Forelimb muscle (tissue), 1 donor: ENCODE data around the gene IRS1. TPM values are rescaled to one million over a fixed set of nuclear protein-coding genes. Genes with fewer than 3 reads are reported as not detected.

Experiments used
- DNase-seq: peaks from one replicate; pipeline ENCODE4 v3.0.0-alpha.2; 2013; ENCODE audit warnings: low read depth
- polyA plus RNA-seq: library from polyadenylated mRNA; unstranded; fragments of 120-200 nt; gene quantifications from one replicate; pipeline ENCODE4 v1.2.1, GENCODE V29; 2013; ENCODE audit not compliant: insufficient read length

IRS1 gene
- polyA plus RNA-seq, 1 donor, result 11.9 TPM

- no peak for DNase-seq
Observed at GRCh38 chr2:226790431-226790830, 9.2 kb downstream of the IRS1 start.

- no peak for DNase-seq
Observed at GRCh38 chr2:226790011-226790410, 9.6 kb downstream of the IRS1 start.

GRCh38 chr2:226788881-226789490 is 10.6 kb downstream of the IRS1 start:
- DNase-seq, result no peak

- no peak for DNase-seq
Observed at GRCh38 chr2:226788064-226788463, 11.6 kb downstream of the IRS1 start.

GRCh38 chr2:226783885-226784284 is 15.7 kb downstream of the IRS1 start:
- no peak for DNase-seq

- DNase-seq, result no peak
Observed at GRCh38 chr2:226782092-226782713, 17.4 kb downstream of the IRS1 start.

- DNase-seq, result no peak
Observed at GRCh38 chr2:226780431-226780830, 19.2 kb downstream of the IRS1 start.

- DNase-seq, result no peak
Observed at GRCh38 chr2:226777611-226778010, 22.0 kb downstream of the IRS1 start.

GRCh38 chr2:226776104-226776503 is 23.5 kb downstream of the IRS1 start:
- no peak for DNase-seq

- DNase-seq, result no peak
Observed at GRCh38 chr2:226775032-226775509, 24.5 kb downstream of the IRS1 start.

GRCh38 chr2:226773291-226773690 is 26.3 kb downstream of the IRS1 start:
- DNase-seq, result no peak

GRCh38 chr2:226772389-226773179 is 27.0 kb downstream of the IRS1 start:
- no peak for DNase-seq

- DNase-seq, result no peak
Observed at GRCh38 chr2:226771067-226771466, 28.6 kb downstream of the IRS1 start.

- no peak for DNase-seq
Observed at GRCh38 chr2:226767056-226767813, 32.4 kb downstream of the IRS1 start.

GRCh38 chr2:226766352-226767055 is 33.1 kb downstream of the IRS1 start:
- DNase-seq, result no peak

GRCh38 chr2:226763320-226763719 is 36.3 kb downstream of the IRS1 start:
- DNase-seq, result no peak

- DNase-seq, result no peak
Observed at GRCh38 chr2:226761195-226761583, 38.4 kb downstream of the IRS1 start.

- DNase-seq, result no peak
Observed at GRCh38 chr2:226760412-226761194, 39.0 kb downstream of the IRS1 start.

GRCh38 chr2:226759768-226760167 is 39.9 kb downstream of the IRS1 start:
- DNase-seq, result no peak

GRCh38 chr2:226758921-226759640 is 40.5 kb downstream of the IRS1 start:
- DNase-seq, result no peak
